D341Med (cell line): Measurements from ENCODE around the gene LRP2BP.
"Not testable (repeated sequence)": the region's sequence is repeated elsewhere in the genome, so short reads cannot be mapped to it uniquely, and the experiment has no call there.

ENCODE experiments used
- DNase-seq: peaks from one replicate; pipeline ENCODE4 v3.0.0; 2012; ENCODE audit warnings: low spot score

LRP2BP gene

DNA sequence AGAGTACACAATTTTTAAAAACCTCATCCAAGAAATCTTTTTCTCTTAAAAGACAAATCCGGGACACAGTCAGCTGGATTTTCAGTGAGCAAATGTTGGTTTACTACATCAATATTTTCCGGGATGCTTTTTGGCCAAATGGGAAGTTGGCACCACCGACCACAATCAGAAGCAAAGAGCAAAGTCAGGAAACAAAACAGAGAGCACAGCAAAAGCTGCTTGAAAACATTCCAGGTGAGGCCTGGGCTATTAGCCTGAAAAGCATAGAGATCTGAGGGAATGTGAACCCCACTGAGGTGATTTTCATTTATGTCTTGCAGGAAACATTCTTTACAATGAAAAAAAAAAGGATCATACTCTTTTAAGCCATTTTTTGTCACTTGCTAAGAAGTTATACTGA is 33.9 kb downstream of the LRP2BP start:
- DNase-seq = no peak

DNA sequence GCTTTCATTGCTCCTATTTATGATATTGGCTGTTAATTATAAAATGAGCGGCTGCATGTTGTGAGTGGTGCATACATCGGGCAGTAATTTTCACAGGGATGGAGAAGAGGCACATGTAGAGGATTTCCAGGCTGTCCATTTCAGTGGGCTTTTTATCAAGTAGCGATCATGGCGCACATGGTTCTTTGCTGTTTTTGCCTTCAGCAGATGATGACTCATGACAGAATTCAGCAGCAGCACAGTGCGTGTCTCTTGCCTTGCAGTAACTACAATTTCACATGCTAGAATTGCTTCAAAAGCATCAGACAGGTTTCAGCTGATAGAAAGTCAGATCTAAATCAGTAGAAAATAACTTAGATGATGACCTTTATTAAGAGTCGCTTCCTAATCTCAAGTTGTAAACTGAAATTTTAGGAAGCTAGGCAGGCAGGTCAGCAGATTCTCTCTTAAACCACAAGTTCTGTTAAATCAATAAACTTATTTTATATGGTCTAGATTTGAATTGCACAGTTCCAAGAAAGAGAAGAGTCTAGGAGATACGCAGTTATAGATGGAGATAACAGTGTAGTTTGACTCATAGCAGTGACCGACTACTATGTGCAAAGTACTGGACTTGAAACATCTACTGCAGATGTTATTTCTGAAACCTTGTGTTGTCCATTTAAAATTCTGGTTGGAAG is 35.8 kb downstream of the LRP2BP start:
- DNase-seq = no peak

DNA sequence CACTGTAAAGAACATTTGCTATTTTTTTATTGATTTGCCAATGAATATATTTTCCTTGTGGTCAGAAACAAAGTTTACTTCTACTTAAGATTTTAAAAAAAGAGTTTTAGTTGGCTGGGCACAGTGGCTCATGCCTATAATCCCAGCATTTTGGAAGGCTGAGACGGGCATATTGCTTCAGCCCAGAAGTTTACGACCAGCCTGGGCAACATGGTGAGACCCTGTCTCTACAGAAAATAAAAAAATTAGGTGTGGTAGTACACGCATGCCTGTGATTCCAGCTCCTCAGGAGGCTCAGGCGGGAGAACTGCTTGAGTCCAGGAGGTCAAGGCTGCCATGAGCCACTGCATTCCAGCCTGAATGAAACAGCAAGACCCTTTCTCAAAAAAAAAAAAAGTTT is 36.8 kb downstream of the LRP2BP start:
- no peak for DNase-seq

DNA sequence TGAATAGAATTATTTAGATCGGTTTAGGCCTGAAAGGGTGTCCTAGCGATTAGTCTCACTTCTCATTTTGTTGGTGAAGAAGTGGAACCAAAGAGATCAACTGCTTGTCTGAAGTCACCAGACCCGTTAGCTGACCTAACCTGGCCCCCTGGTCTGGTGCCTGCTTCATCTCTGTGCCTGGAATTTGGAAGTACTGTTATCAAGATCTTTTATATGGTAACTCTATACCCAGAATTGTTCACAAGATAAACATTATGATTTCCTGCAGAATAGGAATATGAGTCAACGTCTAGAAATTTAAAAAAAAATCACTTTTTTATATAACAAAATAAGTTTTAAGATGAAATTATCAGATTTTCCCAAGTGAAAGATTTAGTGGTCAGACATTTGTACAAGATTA is 37.2 kb downstream of the LRP2BP start:
- DNase-seq = no peak

DNA sequence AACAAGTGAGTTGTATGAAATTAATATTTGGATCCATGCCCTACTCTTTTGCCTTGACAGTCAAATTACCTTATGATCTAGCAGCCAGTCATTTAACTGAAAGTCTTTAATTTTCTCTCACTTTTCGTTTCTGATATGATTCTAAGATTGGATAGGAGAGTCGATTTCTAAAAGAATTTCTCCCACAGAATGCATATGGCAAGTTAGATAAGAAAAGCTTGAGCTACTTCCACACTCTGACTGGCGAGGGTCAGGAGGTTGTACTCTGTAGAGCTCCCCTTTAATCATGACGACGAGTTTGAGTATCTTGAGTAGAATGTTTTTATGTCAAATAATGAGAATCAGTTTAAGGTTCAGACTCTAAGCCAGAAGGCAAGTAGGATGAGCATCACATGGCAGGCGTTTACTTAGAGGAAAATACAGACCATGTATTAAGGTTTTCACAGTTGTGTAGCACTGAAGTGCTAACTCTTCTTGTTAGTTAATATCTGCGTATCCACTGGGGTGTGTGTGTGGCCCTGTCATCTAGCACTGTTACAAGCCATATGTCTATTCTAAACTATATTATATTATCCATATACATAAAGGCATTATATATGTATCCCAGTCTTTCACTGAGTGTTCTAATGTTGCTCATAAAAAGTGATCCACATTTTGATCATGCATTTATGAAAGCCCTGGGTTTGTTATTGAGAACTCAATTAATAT is 37.8 kb downstream of the LRP2BP start:
- no peak for DNase-seq

DNA sequence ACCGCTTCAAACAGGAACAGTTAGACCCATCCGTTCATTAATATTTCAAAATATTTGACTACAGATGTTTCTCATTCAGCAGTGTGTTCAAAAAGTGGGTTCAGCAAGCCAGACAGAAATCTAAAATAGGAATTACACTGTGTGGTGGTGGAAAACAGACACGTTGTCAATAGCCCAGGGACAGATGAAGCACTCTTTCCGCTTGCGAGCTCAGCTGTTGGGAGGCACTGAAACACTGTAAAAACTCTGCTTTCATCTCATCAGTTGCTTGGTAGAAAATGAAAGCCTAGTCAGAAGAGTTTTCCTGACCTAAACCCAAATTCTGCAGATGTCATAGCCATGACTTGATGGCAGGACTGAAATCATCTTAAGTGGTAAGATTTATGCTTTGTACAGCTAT is 38.5 kb downstream of the LRP2BP start:
- DNase-seq = no peak

DNA sequence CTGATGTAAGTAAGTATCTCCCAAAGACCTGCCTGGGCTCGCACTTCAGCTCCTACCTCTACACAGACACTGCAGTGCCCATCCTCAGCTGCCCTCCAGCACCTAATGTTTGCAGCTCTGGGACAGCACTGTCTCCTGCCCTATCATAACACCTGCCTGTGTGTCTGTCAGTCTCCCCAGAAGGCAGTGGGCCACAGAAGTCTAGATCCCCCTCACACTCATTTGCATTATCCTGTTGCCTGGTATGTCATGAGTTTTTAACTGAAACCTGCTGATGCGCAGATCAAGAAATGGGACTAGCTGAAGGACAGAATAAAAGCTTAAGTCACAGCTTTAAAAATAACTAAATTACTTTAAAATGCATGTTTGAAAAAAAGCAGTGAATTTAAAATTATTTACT is 43.0 kb downstream of the LRP2BP start:
- no peak for DNase-seq

DNA sequence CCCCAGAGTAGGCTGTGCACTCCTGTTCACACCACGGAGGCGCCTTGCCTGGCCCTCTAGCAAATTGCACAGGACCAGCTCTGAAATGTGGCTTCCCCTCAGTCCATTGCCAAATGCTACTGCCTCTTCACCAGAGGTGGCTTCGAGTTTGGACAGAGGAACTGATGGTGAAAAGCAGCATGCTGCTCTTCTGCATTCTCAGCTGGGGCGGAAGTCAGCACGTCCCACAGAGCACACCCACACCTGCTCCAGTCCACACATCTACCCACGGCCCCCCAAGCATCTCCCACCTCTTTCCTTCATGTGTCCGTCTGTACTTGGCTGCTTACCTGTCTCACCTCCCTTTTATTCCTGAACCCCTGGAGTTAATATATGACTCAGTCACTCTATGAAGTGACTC is 43.5 kb downstream of the LRP2BP start:
- no peak for DNase-seq

DNA sequence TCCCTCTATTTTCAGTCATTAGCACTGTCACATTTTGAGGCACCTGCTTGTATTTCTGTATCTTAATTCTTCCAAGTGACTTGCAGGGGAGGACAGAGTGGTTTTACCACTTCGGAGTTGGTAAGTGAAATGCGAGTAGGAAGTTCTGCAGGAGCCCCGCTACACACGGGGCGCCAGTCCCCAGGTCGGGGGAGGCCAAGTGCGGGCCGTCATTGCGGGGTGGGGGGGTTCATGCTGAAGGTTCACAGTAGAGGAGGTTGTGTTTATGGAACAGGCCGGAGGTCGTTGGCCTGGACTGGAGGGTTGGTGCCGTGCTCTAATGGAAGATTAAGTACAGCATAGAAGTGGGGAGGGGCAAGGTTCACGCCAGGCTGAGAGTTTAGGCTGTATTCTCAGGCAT is 44.0 kb downstream of the LRP2BP start:
- no peak for DNase-seq

DNA sequence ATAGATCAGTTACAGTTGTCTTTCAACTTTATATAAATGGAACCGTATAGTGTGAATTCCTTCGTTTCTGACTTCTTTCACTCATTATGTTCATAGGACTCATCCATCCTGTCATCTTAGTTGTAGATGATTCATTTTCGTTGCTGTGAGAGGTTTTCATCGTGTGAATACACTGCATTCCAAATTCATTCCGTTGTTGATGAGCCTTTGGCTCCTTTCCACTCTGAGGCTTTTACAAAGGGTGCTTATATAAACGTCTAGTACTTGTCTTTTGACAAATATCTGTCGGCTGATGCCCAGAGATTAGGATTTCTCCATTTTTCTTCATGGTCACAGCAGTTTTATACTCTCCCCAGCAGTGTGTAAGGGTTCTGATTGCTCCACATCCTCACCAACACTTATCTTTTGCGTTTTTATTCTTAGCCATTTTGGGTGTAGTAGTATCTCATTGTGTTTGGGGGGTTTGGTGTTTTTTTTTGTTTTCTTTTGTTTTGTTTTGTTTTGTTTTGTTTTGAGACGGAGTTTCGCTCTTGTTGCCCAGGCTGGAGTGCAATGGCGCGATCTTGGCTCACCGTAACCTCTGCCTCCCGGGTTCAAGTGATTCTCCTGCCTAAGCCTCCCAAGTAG is 48.6 kb downstream of the LRP2BP start:
- no peak for DNase-seq

DNA sequence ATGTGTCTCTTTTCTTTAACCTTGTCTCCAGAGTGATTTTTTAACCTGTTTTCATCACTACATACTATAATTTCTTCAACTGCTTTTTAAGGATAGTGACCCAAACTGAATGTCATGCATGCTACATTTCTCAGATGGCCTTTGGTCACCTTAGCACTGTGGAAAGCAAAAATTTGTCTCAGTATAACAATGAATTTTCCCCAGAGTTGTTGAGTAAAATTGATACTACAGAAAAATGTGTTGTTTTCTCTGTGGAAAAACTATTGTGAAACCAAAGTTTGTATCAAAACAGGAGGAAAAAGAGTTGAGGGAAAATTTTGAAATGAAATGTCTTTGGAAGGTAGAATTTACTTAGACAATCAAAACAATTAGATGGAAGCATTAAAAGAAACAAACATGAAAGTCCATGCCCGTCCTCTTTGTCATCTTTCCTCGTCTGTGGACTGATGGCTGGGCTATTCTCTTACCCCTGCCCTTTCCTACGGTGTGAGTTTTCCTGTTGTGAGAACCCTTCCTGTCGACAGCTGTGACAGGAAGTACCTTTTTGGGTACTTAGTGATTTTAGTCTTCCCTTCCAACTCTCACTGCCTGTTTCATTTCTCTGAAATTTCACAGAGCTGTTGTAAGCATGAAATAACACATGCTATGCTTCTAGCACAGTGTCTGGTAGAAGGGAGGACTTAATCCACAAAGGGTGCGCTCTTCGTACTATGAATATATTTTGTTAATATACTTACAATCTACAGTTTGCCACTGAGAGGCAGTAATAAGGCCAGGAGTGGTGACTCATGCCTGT is 50.8 kb downstream of the LRP2BP start:
- no peak for DNase-seq

DNA sequence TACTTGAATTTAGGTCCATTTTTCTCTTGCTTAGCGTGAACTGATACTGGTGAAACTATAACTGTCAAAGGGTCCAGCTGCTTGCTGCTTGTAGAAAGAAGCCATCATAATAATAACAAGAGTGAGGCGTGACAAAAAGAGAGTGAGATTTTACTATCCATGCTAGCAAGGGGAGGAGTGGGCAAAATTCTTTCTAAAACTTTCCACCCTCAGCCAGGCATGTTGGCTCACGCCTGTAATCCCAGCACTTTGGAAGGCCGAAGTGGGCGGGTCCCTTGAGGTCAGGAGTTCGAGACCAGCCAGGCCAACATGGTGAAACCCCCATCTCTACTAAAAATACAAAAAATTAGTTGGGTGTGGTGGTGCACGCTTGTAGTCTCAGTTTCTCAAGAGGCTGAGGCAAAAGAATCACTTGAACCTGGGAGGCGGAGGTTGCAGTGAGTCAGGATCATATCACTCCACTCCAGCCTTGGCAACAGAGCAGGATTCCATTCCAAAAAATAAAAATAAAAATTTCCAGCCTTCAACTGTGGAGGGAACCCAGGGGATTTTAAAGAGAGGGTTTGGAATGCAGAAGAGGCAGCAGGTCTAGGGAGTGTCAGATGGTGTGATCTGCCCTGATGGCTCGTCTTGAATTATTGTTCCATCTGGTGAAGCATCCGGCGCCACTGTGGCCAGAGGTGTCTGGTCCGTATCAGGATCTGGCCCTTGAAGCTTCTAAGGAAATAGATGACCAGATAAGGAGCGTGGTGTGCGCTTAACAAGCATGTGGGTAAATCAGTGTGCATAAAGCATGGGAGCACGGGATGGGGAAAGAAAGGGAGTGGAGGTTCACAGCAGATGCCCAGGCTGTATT is 51.8 kb downstream of the LRP2BP start:
- DNase-seq = no peak

DNA sequence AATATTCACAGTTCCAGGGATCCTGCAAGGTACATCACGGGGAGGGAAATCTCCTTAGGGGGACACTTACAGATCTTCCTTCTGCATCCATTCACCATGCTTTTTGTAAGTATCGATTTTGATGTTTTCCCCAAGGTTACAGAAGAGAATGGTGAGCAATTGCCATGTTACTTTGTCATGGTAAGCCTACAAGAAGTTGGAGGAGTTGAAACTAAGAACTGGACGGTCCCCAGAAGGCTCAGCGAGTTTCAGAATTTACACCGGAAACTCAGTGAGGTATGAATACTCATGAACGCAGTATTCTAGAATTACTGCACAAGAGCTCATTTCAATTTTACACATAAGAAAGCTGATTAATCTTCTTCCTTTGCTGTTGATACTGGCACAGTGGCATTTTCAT is 53.9 kb downstream of the LRP2BP start:
- no peak for DNase-seq

DNA sequence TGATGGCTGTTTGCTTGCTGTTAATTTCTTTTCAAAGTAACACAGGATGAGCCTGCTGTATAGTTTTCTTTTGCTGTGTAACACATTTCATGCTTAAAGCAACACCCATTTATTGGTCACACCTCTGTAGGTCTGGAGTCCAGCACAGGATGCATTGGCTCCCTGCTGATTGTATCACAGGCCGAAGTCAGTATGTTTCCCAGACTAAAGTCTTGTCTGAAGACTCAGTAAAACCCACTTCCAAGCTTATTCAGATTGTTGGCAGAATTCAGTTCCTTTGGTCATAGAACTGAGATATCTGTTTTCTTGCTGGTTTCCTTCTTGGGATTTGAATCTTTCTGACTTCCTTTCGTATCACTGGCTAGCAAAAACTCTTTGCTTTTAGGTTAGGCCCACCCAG is 54.3 kb downstream of the LRP2BP start:
- DNase-seq = no peak

DNA sequence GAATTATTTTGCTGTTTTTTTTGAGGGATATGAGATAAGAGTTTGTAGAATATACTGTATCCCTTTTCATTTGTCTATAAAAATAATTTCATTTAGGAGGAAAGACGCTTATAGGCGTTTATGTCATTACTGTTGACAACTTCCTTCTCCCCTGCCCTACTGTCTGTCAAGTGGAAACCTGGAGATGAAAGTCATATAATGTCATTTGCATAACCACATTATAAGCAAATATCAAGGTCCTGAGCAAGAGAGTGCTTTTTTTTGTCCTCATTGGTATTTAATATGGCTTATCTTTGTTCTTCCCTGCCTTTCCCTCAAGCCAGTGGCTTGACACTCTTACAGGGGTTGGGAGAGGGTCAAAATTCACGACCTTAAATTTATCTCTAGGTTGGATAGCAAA is 55.8 kb downstream of the LRP2BP start:
- no peak for DNase-seq

DNA sequence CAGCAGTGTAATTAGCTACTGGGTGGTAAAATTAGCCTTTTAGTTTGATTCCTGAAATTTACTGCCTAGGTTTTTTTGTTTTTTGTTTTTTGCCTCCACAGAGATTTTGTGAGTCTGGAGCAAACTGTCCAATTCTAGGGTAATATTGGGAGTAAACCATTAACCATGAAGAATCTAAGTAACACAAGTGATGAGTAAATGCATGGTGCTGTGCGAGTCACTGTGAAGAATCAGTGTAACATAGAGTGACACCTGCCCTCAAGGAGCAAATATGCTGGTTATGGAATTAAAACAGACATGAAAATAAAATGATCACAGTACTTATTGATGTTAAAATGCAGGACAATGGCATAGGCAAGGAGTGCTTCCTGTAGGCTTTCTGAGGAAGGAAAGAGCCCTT is 60.1 kb downstream of the LRP2BP start:
- DNase-seq = no peak

DNA sequence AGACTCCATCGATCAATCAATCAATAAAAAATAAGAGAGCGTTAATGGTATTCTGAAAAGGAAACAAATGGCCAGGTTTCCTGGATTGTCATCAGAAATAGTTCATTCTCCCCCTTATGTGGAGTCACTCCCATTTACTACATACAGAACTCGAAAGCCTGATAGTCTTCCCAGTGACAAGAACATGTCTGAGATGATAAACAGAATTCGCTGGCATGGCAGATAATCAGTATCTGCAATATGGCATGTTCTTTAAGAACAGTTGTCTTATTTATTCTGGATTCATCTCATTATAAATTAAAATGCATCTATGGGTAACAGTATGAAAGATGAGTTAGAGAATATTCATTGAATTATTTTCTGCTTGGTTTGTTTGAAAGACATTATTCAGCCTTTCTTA is 61.4 kb downstream of the LRP2BP start:
- DNase-seq = no peak

DNA sequence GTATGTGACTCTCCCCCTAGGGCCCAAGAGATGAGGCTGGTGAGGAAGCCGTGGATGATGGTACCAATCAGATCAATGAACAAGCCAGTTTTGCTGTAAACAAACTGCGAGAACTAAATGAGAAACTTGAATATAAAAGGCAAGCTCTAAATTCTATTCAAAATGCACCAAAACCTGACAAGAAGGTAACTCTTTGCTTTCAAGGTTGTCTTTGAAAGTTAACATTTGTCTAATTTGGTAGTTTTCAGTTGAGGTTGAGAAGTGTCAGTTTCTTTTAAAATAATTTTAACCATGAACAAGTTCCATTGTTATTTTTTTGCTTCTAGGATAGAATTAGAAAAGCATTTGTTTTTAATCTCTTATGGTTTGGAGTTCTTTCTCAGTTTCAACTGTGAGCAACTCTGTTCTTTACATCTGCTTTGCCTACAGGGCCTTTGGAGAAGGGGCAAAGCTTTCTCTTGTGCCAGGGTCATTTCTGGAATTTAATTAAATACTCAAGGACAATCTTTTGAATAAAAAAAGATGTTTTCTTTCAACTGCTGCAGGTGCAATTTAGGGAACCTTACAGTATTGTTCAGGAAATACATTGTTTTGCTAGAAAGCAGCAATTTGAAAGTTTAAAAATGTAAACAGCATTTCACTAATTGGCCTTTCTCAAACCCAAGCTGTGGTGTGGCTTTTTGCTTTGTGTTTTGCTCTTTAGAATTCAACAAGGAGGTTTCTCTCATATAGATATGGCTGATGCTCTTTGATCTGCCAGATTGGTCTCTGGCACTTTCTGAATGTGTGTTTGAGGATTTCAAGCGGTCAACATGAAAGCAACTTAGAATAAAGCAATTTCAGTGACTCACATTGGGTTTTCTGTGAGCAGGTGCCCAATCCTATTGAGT is 62.9 kb downstream of the LRP2BP start:
- no peak for DNase-seq

DNA sequence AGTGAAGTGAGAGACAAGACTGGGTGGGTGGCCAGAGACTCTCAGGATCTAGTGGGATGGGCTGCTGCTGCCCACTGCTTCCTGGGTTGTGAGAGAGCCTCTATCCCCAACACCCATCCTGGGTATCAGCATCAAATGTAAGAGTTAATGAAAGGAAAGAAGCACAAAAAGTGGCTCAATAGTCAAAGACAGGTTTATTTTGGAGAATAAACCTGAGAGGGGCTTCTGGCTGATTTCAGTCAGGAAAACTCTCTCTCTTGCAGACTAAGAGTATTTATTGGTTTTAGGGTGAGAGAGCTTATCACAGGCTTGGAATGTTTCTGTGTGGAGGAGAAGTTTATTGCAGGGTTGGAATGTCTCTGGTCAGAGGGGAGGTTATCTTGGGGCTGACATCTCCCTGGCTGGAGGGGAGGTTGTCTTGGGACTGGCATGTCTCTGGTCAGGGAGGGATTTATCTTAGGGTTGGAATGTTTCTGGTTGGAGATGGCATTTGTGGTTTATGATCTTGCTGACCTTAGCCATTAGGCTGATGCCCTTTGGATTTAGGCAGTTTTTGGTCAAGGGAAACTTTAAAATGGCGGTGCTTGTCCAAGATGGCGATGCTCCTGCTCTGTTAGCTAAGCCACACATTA is 65.7 kb downstream of the LRP2BP start:
- not testable (repeated sequence) for DNase-seq

DNA sequence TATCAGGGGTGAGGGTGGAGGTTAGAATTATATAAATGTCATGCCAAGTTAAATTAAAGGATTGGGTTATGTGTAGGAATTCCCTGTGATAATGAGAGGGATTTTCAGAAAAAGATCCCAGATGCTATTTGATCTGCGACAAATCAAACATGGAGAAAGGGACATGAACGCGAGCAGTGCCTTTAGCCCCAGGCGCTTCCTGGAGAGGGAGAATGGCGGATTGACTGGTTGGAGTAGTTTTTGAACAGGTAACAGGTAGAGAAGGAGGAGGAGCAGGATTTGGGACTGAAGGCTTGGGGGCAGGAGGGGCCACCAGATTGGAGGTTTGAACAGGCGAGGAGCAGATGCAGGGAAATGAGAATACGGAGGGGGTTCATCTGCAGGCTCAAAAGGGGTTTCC is 67.1 kb downstream of the LRP2BP start:
- no peak for DNase-seq
